HG02870 (cell line): Measurements from ENCODE around the gene AAMP.

Source experiments
- ATAC-seq: cut with Tn5 transposase; IDR thresholded peaks from one replicate; pipeline ENCODE4 v1.9.1; 2021; ENCODE audit warnings: mild to moderate bottlenecking, moderate library complexity; ENCODE audit not compliant: unreplicated experiment

AAMP gene

GRCh38 chr2:218260742-218261422 lies 9.1 kb downstream of the AAMP start, which contains the start of gene GPBAR1:
TSS of gene GPBAR1 (plus strand) at chr2:218261015. CDS start at chr2:218262725, 1,710 bp downstream.
- ATAC-seq = no peak

- no peak for ATAC-seq
Measured at GRCh38 chr2:218260166-218260565, 9.8 kb downstream of the AAMP start.

- ATAC-seq = no peak
Measured at GRCh38 chr2:218259099-218259961, 10.6 kb downstream of the AAMP start.

DNA sequence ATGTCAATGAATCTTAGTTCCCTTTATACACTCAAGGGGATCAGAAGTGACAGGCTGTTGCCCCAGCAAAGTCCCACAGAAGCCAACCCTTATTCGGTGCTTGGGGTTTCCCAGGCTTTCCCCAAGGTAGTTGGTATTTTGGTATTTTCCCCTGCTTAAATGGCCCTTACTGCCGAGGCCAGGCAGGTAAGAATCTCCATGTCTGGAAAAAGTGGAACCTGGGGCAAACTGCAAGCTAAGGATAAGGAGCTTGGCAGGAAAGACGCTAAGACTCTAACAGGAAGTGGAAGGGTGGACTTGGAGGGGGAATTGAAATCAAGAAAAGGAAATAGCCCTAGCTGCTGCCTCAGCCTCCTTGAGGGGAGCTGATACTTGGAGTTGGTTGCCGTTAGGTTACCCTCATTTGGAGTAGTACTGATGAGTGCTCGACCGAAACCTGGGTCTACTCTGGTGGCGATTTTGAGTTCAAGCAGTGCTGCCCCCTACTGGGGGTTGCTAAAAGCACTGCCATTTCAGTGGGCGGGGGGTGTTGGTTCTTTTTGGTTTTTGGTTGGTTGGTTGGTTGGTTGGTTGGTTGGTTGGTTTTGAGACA lies 12.5 kb downstream of the AAMP start:
- peak; percentile 81 for ATAC-seq

DNA sequence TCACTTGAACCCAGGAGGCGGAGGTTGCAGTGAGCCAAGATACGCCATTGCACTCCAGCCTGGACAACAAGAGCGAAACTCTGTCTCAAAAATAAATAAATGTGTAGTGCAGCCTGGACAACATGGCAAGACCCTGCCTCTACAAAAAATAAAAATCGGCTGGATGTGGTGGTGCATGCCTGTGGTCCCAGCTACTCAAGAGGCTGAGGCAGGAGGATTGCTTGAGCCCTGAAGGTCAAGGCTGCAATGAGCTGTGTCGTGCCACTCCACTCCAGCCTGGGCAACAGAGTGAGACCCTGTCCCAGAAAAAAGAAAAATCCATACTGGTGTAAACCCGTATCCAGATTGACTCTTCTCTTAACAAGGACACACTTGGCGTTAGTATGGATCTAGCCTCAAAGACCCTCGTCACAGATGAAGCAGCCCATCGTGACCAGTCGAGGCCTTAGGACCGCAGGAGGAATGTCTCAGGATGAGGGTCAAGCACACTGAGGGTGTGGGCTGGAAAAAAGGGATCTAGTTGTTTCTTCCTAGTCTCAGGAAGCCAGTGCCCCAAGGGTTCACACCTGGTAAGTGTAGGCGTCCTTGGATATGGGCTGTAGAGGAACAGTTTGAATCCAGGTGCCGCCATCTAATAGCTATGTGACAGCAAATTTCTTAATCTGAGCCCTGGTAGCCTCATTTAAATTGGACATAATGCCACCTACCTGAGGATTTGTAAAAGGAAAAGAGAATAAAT lies 13.2 kb downstream of the AAMP start:
- ATAC-seq = no peak

DNA sequence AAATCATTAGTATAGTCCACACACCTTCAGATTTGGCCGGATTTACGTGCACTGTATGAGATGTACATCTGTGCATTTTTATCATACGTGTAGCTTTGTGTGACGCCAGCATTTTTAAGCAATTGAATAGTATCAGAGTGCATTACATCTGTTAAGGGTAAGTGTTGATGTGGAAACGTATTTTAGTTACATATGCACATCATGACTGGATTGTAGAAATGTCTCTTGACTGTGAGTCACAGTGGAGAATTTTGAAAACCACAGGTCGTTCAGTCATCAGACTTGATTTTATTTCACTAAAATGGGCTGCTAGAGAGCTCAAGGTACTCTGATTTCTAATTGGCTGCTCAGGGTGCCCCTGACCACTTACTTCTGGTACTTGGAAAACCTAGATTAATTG lies 14.5 kb downstream of the AAMP start:
- no peak for ATAC-seq

DNA sequence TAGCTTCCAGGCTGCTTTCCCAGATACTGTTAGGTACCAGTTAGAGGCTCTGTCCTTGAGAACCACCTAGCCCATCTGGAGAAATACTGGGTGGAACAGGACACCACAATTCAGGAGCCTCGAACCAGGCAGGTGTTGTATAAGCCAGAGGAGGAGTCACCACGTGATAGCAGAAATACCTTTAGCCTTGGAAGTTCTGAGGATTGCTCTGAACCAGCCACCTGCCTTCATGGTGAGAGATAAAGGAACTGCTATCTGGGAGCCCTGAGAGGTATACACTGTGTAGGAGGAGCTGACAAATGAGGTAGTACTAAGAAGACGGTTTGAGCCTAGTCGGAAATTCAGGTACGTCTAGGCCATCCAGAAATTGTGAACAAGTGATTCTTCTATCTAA lies 16.7 kb downstream of the AAMP start:
- no peak for ATAC-seq

DNA sequence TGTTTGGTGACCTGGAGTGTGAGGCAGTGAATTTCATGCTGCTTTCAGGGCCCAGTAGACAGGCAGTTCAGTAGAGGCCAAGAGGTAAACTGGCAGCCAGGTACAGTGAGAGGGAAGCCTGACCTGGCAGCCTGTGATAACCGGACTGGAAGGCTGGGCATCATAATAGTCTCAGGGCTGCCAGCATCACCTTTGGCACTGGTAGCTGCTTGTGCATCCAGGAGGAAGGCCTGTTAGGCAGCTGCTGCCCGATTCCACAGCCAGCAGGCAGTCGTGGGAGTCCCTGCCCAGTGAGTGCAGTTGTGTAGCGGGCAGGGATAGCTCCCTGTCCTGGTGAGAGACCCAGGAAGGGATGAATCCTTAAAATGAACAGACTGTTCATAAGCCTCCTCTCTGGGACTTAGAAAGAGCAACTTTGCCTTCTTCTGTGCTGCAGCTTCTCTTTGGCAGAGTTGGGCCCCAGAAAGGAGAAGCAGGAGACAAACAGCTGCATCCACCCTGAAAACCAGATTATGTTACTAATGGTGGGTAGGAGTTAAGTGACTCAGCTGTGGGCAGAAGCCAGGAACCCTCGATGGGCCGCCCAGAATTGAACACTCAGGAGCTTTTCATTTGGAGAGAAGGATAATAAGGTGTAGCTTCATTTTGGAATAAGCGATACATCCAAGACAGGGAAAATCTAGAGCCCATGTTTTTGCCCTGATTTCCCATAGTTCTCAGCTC lies 17.3 kb downstream of the AAMP start:
- no peak for ATAC-seq

- ATAC-seq = no peak
Measured at GRCh38 chr2:218249691-218250090, 20.2 kb downstream of the AAMP start.

- ATAC-seq = no peak
Measured at GRCh38 chr2:218245214-218245613, 24.7 kb downstream of the AAMP start.

DNA sequence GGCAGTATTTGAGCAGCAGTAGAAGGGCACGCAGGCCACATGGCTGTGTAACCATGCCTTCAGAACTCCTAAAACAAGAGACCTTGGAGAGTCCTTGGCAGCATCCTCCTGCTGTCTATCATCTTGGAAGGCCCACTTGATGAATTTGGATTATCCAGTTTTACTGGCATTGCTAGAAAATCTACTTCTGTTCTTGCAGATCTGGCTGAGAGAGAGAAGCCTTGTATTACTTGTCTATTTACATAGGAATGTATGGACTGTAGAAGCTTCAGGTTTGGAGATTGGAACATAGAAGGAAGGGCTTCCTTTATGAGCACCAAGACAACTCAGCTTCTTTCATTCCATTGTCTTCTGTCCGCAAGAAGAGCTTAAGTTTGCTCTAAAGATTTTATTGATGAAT lies 25.3 kb downstream of the AAMP start:
- ATAC-seq = no peak

DNA sequence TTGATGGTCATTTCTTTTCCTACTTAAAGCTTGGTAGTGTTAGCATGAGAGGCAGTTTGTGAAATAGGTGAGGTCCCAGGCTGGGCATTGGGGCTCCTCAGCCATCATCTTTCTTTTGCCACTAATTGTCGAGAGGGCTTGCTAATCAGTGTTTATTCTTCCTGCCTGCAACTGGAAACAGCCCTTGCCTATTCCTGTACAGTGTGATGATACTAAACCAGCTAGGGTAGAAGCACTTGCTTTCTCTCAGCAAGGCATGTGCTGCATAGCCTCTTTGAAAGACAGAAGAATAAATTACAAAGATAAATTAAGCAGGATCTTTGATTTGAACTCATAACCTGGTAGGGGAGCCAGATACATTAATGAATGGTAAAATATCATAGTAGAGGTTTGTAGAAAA lies 25.7 kb downstream of the AAMP start:
- ATAC-seq = no peak

- ATAC-seq = no peak
Measured at GRCh38 chr2:218238887-218239286, 31.1 kb downstream of the AAMP start.

DNA sequence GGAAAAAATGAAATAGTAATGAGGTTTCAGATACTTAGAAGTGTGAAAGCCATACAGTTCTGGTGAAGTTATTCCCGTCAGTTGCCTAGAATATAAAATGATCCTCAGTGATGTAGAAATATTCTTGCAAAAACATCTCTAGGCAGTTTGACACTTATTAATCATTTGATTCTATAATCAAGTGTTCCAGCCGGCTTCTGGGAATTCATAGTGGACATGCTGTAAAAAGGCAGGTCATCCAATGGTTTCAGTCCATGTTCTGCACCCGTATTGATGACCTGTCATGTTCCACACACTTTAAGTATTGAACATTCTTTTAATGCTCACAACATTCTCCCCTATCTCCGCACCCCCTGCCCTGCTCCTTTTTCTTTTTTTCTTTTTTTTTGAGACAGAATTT lies 33.1 kb downstream of the AAMP start:
- no peak for ATAC-seq

GRCh38 chr2:218235017-218235416 lies 34.9 kb downstream of the AAMP start:
- no peak for ATAC-seq

- no peak for ATAC-seq
Measured at GRCh38 chr2:218234521-218234920, 35.4 kb downstream of the AAMP start.

GRCh38 chr2:218233543-218233942 lies 36.4 kb downstream of the AAMP start:
- no peak for ATAC-seq

DNA sequence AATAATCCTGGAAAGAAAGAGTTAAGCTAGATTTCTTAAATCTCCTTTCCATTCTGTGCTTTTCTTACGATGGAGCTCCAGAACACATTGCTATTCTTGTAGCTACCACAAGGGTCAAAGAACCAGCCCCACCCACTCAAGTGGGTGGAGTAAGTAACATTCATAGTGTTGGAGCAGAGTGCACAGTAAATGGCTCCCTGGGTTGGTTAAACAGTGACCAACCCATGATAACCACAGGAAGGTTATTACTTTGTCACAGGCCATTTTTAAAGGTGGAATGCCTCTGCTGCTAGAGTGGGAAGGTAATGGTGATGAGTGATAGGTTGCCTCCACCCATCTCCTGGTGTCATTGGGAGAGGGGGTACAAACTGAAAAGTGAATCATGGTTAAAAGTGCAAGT lies 39.1 kb downstream of the AAMP start:
- no peak for ATAC-seq

DNA sequence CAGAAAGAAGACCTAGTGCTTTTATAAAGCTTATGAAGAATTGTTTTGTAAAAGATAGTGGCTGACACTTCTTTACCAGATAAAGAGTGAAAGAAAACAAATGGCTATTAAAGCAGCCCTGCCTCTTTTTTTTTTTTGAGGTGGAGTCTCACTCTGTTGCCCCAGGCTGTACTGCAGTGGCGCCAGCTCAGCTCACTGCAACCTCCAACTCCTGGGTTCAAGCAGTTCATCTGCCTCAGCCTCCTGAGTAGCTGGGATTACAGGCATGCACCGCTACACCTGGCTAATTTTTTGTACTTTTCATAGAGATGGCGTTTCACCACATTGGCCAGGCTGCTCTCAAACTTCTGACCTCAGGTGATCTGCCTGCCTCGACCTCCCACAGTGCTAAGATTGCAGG lies 40.1 kb downstream of the AAMP start:
- no peak for ATAC-seq

GRCh38 chr2:218229239-218229638 lies 40.7 kb downstream of the AAMP start:
- peak; percentile 93 for ATAC-seq
